Sigmoid colon (tissue), 4 donors: ENCODE data around the gene ASTL.

Experiments used
- POLR2A ChIP-seq, 2 donors: fragments of 450-650 bp; IDR thresholded peaks; one replicate each; pipeline ENCODE4 v1.6.1; 2016; ENCODE audit warnings: antibody characterized with exemption in 2 of 2, mild to moderate bottlenecking in 2 of 2, moderate library complexity in 2 of 2
- POLR2AphosphoS5 ChIP-seq, 4 donors: sonication (generic); formaldehyde crosslinking; IDR thresholded peaks; one replicate each; pipeline ENCODE4 v1.6.1; 2017; ENCODE audit warnings: antibody characterized with exemption in 4 of 4
- TF ChIP-seq, protein P1 (sequence below), 4 experiments: fragments of 450-650 bp in 3 of 4; fragments of 200-600 bp in 1 of 4; IDR thresholded peaks; one replicate each; pipeline ENCODE4 v1.5.1; 2016 to 2019; ENCODE audit warnings: antibody characterized with exemption in 4 of 4, mild to moderate bottlenecking in 3 of 4, moderate library complexity in 2 of 4

DNA sequence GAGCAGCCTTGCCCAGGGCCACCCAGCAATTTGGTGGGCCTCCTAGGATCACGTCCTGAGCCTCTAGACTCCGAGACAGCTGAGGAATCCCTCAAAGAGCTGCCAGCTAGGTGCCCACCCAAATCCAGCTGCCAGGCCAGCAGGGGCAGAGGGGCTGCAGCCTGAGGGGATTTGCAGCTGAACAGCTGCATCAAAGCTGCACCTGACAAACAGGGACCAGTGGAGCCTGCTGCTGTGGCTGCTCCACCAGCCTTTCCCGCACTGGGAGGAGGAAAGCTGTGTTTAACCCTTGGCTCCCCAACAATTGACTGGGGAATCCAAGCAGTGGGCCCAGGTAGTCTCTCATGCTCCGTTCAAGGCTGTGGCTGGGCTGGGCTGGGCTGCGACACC lies 30.2 kb downstream of the ASTL start:
- TF ChIP-seq, protein P1, sequence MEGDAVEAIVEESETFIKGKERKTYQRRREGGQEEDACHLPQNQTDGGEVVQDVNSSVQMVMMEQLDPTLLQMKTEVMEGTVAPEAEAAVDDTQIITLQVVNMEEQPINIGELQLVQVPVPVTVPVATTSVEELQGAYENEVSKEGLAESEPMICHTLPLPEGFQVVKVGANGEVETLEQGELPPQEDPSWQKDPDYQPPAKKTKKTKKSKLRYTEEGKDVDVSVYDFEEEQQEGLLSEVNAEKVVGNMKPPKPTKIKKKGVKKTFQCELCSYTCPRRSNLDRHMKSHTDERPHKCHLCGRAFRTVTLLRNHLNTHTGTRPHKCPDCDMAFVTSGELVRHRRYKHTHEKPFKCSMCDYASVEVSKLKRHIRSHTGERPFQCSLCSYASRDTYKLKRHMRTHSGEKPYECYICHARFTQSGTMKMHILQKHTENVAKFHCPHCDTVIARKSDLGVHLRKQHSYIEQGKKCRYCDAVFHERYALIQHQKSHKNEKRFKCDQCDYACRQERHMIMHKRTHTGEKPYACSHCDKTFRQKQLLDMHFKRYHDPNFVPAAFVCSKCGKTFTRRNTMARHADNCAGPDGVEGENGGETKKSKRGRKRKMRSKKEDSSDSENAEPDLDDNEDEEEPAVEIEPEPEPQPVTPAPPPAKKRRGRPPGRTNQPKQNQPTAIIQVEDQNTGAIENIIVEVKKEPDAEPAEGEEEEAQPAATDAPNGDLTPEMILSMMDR (IDR thresholded peaks at IDR 0.05) = no peak
- no peak for TF ChIP-seq POLR2A (IDR thresholded peaks at IDR 0.05)
- TF ChIP-seq POLR2AphosphoS5 (IDR thresholded peaks at IDR 0.05) = no peak
